SU-DHL-6 (cell line): ENCODE data around the gene TCF4.

Source experiments
- H2AFZ ChIP-seq: fragments of 200-600 bp; sonication (generic); 2 replicates; pipeline ENCODE4 v1.6.1; 2014; ENCODE audit warnings: low read depth, mild to moderate bottlenecking, moderate library complexity, mixed read lengths, antibody characterized with exemption, low read length; ENCODE audit not compliant: severe bottlenecking
- H3F3A ChIP-seq: fragments of 200-600 bp; shearing (Covaris generic); 2 replicates; pipeline ENCODE4 v1.6.0; 2016; ENCODE audit warnings: antibody characterized with exemption, mild to moderate bottlenecking; ENCODE audit not compliant: insufficient read depth
- H3K27ac ChIP-seq: fragments of 200-600 bp; sonication (generic); 2 replicates; pipeline ENCODE4 v1.5.1; 2016; ENCODE audit warnings: low read depth, mild to moderate bottlenecking, low read length, moderate library complexity, mixed read lengths
- H3K27me3 ChIP-seq: fragments of 200-600 bp; sonication (generic), shearing (Covaris generic); 2 replicates; pipeline ENCODE4 v1.6.0; 2014; ENCODE audit warnings: mild to moderate bottlenecking, low read length
- H3K36me3 ChIP-seq: fragments of 200-600 bp; sonication (generic); 2 replicates; pipeline ENCODE4 v1.6.1; 2014; ENCODE audit warnings: mild to moderate bottlenecking, low read length, mixed read lengths
- H3K4me2 ChIP-seq: fragments of 300-600, 200-600 bp; shearing (Covaris generic), sonication (generic); 2 replicates; pipeline ENCODE4 v1.6.0; 2014; ENCODE audit warnings: low read length, low read depth, mild to moderate bottlenecking; ENCODE audit not compliant: poor library complexity, severe bottlenecking
- H3K4me3 ChIP-seq: fragments of 200-600 bp; sonication (generic); 2 replicates; pipeline ENCODE4 v1.5.1; 2014; ENCODE audit warnings: antibody characterized with exemption, low read length, mild to moderate bottlenecking, mixed read lengths; ENCODE audit not compliant: insufficient read depth, poor library complexity, severe bottlenecking
- H3K79me2 ChIP-seq: fragments of 200-600 bp; sonication (generic); 2 replicates; pipeline ENCODE4 v1.6.1; 2014; ENCODE audit warnings: mild to moderate bottlenecking, low read length, moderate library complexity; ENCODE audit not compliant: insufficient read depth
- H3K9ac ChIP-seq: fragments of 200-600 bp; sonication (generic); 2 replicates; pipeline ENCODE4 v1.7.0; 2014; ENCODE audit warnings: mild to moderate bottlenecking, low read length
- H3K9me2 ChIP-seq: fragments of 200-600 bp; sonication (generic); replicated peaks from 2 replicates; pipeline ENCODE4 v1.6.1; 2014; ENCODE audit warnings: low read length; ENCODE audit not compliant: insufficient read depth
- H3K9me3 ChIP-seq: fragments of 200-600 bp; sonication (generic); 2 replicates; pipeline ENCODE4 v1.6.1; 2014; ENCODE audit warnings: low read length, mixed read lengths; ENCODE audit not compliant: insufficient read depth
- H4K20me1 ChIP-seq: fragments of 200-600 bp; sonication (generic); 2 replicates; pipeline ENCODE4 v1.6.1; 2014; ENCODE audit warnings: low read depth, mild to moderate bottlenecking, antibody characterized with exemption, low read length, moderate library complexity, mixed read lengths
- EZH2phosphoT487 ChIP-seq: fragments of 200-600 bp; sonication (generic), shearing (Covaris generic); conservative IDR thresholded peaks from 2 replicates; pipeline ENCODE4 v1.6.1; 2018; ENCODE audit warnings: mild to moderate bottlenecking, antibody characterized with exemption, low read length, moderate library complexity, mixed read lengths
- TF ChIP-seq, protein P1 (sequence below): fragments of 200-600 bp; sonication (generic); IDR thresholded peaks from one replicate; pipeline ENCODE4 v1.5.1; 2017; ENCODE audit warnings: antibody characterized with exemption, mild to moderate bottlenecking, low read length, moderate library complexity; ENCODE audit not compliant: insufficient read depth, poor library complexity, severe bottlenecking

Gene TCF4

DNA sequence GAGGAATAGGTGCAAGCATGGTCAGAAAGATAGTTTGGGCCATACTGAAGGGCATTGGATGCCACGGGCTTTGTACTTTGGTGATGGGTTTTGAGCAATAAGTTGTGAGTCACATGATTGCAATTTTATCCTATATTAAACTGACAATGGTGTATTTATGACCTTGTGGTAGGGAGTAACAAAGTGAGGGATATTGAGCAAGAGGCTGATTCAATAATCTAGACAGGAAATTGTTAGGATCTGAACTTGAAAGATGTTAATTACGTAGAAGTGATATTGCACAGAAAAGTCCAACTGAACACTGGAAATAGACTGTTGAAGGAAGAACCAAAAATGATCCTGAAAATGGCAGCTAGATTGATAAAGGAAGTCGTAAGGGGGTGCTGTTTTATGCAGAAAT, 46.6 kb upstream of the TCF4 start:
- H2AFZ ChIP-seq = no peak overlapping the region
- no peaks in the 10 kb centered on the region for H3K9me2 ChIP-seq
- no peak overlapping the region for H3K27ac ChIP-seq
- H3K79me2 ChIP-seq = no peaks in the 10 kb centered on the region
- TF ChIP-seq, protein P1, sequence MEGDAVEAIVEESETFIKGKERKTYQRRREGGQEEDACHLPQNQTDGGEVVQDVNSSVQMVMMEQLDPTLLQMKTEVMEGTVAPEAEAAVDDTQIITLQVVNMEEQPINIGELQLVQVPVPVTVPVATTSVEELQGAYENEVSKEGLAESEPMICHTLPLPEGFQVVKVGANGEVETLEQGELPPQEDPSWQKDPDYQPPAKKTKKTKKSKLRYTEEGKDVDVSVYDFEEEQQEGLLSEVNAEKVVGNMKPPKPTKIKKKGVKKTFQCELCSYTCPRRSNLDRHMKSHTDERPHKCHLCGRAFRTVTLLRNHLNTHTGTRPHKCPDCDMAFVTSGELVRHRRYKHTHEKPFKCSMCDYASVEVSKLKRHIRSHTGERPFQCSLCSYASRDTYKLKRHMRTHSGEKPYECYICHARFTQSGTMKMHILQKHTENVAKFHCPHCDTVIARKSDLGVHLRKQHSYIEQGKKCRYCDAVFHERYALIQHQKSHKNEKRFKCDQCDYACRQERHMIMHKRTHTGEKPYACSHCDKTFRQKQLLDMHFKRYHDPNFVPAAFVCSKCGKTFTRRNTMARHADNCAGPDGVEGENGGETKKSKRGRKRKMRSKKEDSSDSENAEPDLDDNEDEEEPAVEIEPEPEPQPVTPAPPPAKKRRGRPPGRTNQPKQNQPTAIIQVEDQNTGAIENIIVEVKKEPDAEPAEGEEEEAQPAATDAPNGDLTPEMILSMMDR = no peak
- TF ChIP-seq EZH2phosphoT487 = no peak
- H3K9ac ChIP-seq = no peak overlapping the region
- no peaks in the 10 kb centered on the region for H3K9me3 ChIP-seq
- H3K27me3 ChIP-seq = no peaks in the 10 kb centered on the region
- no peaks in the 10 kb centered on the region for H4K20me1 ChIP-seq
- H3F3A ChIP-seq = no peaks in the 10 kb centered on the region
- no peaks in the 10 kb centered on the region for H3K36me3 ChIP-seq
- no peak overlapping the region for H3K4me2 ChIP-seq
- H3K4me3 ChIP-seq = no peak overlapping the region

GRCh38 chr18:55633032-55633431, 45.0 kb upstream of the TCF4 start:
- no peak for TF ChIP-seq EZH2phosphoT487
- TF ChIP-seq, protein P1 = no peak
- no peak overlapping the region for H3K4me2 ChIP-seq
- no peak overlapping the region for H2AFZ ChIP-seq
- H3K9me3 ChIP-seq = no peaks in the 10 kb centered on the region
- H3K9ac ChIP-seq = no peak overlapping the region
- no peak overlapping the region for H3K27ac ChIP-seq
- no peaks in the 10 kb centered on the region for H3K79me2 ChIP-seq
- no peaks in the 10 kb centered on the region for H4K20me1 ChIP-seq
- no peak overlapping the region for H3K4me3 ChIP-seq
- H3K27me3 ChIP-seq = no peaks in the 10 kb centered on the region
- H3K36me3 ChIP-seq = no peaks in the 10 kb centered on the region
- H3F3A ChIP-seq = no peaks in the 10 kb centered on the region
- H3K9me2 ChIP-seq = no peaks in the 10 kb centered on the region

DNA sequence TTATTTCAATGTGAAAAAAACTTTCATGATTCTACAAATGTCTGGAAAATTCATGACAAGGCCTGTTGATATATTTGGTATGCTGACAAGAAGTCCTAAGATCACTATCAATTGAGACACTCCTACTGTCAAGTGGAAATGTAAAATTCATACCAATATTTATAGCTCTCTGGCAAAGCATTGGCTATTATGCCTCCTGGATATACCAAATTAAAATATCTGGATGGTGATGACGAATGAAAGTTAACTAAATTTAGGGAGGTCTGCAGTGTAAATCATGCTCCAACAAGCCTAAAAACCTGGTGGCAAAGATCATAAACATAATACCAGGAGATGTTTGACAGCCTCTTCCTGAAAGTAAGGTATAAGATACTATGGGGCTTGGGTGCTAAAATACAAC, 41.1 kb upstream of the TCF4 start:
- no peaks in the 10 kb centered on the region for H4K20me1 ChIP-seq
- no peaks in the 10 kb centered on the region for H3K9me2 ChIP-seq
- no peaks in the 10 kb centered on the region for H3F3A ChIP-seq
- H3K27me3 ChIP-seq = no peaks in the 10 kb centered on the region
- H3K9ac ChIP-seq = no peak overlapping the region
- no peak overlapping the region for H3K4me2 ChIP-seq
- no peak overlapping the region for H3K27ac ChIP-seq
- no peaks in the 10 kb centered on the region for H3K9me3 ChIP-seq
- no peak overlapping the region for H3K4me3 ChIP-seq
- no peaks in the 10 kb centered on the region for H3K36me3 ChIP-seq
- no peaks in the 10 kb centered on the region for H3K79me2 ChIP-seq
- no peak overlapping the region for H2AFZ ChIP-seq
- no peak for TF ChIP-seq EZH2phosphoT487
- TF ChIP-seq, protein P1 = no peak

GRCh38 chr18:55627007-55627406, 39.0 kb upstream of the TCF4 start:
- Histone ChIP-seq H3K36me3 (no peaks in the 10 kb centered on the region), H3K27ac (no peak overlapping the region), H3K9ac (no peak overlapping the region), H3K9me2 (no peaks in the 10 kb centered on the region), H3F3A (no peaks in the 10 kb centered on the region), H3K4me2 (no peak overlapping the region), H3K27me3 (no peaks in the 10 kb centered on the region), H3K9me3 (no peaks in the 10 kb centered on the region), H3K4me3 (no peak overlapping the region), H4K20me1 (no peaks in the 10 kb centered on the region), H3K79me2 (no peaks in the 10 kb centered on the region), H2AFZ (no peak overlapping the region)
- TF ChIP-seq, protein P1 = no peak
